Activated T-cell treated with anti-CD3 and anti-CD28 coated beads, Interleukin-2, amount 50 U/mL, for 1 hour (primary cell): Measurements from ENCODE around the gene AMZ2.
A peak's percentile ranks its signal among the peaks of the same experiment; 100 is the strongest.

ENCODE experiments used
- DNase-seq: peaks from one replicate; pipeline ENCODE4 v3.0.0-alpha.2; 2020

AMZ2 gene

GRCh38 chr17:68292689-68293040 lies 44.8 kb downstream of the AMZ2 start:
- no peak for DNase-seq

DNA sequence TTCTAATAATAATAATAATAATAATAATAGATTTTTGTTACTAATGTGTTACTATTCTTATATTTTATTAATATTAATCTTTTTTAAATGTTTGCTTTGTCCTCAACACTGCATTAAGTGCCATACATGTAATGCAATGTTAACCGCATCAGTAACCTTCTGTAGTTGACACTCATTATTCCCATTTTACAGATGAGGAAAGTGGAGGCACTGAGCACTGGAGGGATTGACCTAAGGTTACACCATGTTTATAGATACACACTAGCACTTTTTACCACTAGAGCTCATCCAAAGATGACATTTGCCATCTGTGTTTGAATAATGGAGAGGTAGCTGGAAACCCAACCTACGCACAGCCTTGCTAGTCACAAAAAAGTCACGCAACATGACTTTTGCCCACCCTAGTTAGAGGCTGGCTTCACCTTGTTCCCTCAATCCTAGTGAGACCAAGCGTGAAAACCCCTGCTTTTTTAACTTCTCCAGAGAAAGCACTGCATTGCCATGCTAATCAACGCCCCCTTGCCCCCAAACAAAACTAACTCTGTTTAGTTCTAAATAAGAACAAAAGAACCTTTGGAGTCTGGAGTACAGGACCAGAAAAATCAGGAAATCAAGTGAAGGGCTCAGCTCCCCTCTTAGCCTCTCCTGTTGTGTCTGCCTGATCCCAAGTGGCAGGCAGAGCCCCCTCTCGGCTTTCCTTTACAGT lies 45.8 kb downstream of the AMZ2 start:
- DNase-seq, result no peak

- DNase-seq, result no peak
Observed at GRCh38 chr17:68294196-68294555, 46.3 kb downstream of the AMZ2 start.

DNA sequence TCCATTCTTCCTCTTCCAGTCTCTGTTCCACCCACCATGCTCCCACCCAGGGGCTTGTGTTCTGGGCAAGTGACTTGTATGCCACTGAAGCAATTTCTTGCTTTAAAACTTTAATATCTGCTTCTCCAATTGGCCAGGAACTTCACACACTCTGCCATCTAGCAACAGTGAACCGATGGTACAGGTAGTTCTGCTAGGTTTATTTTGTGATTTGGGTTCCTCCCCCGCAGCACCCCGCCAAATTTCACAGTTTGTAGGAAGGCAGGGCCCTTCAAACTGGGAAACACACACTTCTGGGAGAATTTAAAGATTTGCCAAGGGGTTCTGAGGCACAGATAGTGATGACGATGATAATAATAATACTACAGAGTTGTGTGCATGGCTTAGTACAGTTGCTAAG lies 46.8 kb downstream of the AMZ2 start:
- DNase-seq, result no peak

- no peak for DNase-seq
Observed at GRCh38 chr17:68295086-68295485, 47.2 kb downstream of the AMZ2 start.

DNA sequence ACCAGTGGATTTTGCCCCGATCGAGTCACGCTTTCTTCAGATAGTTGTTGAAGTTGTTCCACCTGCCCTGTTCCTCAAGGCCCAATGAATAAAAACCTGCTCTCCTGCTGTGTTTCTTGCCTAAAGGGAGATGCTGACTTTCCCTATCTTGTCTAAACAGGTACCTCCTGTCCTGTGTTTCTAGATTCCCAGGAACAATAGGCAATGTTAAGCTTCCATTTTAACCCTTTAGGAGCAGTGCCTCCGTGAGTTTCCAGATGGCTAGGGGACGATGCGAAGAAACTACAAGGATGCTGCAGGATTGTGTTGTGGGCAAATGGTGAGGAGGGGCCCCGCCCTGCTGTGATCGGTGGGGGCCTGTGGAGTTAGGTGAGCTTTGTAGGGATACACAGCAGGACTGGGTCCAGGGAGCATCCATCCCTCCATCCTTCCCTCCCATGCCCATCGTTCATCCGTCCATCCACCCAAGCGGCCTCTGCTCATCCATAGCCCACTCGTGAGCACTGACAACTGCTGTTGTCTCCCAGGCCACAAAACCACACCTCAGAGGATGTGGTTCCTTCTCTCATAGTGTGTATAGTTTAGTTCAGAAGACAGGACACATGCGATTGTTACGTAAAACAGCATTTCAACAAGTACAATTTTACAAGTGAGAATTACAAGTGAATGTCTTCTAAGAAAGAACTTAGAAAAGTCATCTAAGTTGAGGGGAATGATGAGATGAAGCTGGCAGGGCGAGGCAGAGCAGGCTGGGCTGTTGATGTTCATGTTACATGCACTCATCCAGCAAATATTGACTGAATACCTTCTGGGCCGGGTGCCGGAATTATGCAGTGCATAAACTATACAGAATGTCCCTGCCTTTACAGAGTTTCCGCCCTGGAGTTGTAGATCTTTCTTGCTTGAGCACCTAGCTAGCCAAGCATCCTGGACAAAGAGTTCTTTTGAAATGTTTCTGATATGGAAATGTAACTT lies 48.7 kb downstream of the AMZ2 start:
- peak; percentile 46 for DNase-seq

DNA sequence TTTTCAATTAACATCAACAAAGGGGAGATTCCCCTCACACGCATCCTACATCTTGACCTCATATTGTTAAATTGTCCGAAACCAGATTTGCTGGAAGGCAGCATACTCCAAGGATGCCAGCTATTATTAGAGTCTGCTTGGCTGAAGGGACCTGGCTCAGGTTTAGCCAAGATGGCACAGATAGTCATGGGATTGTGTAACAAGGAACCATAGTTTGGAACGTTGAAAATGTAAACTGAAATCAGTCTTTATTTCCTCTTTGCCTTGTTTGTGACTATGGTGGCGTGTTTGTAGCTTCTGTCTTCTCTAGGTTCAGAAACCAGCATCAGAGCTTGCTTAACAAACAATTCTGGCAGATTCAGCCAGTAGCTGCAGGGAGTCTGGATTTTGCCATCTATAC lies 49.4 kb downstream of the AMZ2 start:
- no peak for DNase-seq

- no peak for DNase-seq
Observed at GRCh38 chr17:68298601-68299000, 50.8 kb downstream of the AMZ2 start.

- no peak for DNase-seq
Observed at GRCh38 chr17:68299817-68300216, 52.0 kb downstream of the AMZ2 start.

- no peak for DNase-seq
Observed at GRCh38 chr17:68301438-68301959, 53.7 kb downstream of the AMZ2 start.

DNA sequence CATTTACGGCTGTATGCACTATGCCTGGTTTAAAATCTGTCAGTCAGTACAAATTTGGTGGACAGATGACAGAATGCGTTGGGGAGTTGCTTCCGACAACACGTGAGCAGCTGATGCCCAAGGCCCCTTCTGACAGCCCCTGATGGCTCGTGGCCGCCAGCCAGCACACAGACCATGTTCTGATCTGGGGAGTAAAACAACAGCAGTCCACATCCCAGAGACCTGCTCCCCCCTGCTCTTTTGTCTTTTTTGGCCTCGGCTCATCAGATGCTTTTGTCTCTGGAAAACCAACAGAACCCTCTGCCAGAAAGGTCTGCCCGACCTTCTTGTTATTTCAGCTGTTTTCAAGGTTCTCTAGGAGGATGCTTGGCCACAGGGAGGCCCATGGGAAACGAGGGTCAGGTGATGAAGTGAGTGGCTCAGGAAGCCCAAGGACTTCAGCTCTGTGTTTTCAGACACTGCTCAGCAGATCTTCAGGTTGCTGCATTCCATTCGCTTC lies 54.3 kb downstream of the AMZ2 start:
- no peak for DNase-seq

DNA sequence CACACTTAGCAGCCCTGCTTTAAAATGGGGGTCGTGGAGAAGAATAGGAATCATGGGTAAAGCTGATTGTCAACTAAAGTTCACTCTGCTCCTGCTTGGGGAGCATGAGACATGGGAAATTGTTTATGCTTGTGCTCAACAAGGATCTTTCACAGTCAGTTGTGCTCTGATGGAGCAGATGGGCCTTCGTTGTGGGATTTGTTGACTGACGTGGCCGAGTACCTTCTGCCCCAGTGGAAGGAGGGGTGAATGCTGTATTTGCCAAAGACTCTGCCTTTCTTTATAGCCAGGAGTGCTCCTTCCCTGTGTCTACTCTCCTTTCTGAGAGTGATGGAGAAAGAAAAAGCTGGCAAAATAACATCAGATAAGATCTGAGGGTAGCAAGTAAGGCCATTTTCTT lies 54.8 kb downstream of the AMZ2 start:
- DNase-seq, result no peak

- no peak for DNase-seq
Observed at GRCh38 chr17:68304706-68305105, 56.9 kb downstream of the AMZ2 start.

- no peak for DNase-seq
Observed at GRCh38 chr17:68305142-68305541, 57.3 kb downstream of the AMZ2 start.
